Stimulated activated CD4-positive, alpha-beta T cell treated with anti-CD3 and anti-CD28 coated beads, Interleukin-12 subunit alpha, Interleukin-12 subunit beta, amount 100 ng/mL, for 24 hours (primary cell): ENCODE measurements around the gene FOXF1.

Source experiments
- DNase-seq, 2 experiments: peaks; one replicate each; pipeline ENCODE4 v3.0.0-alpha.2; 2020; ENCODE audit warnings: low read depth in 2 of 2

Gene FOXF1

GRCh38 chr16:86492961-86493629 lies 17.2 kb upstream of the FOXF1 start:
- DNase-seq, result no peak

GRCh38 chr16:86494039-86494564 lies 16.2 kb upstream of the FOXF1 start:
- DNase-seq, result no peak

DNA sequence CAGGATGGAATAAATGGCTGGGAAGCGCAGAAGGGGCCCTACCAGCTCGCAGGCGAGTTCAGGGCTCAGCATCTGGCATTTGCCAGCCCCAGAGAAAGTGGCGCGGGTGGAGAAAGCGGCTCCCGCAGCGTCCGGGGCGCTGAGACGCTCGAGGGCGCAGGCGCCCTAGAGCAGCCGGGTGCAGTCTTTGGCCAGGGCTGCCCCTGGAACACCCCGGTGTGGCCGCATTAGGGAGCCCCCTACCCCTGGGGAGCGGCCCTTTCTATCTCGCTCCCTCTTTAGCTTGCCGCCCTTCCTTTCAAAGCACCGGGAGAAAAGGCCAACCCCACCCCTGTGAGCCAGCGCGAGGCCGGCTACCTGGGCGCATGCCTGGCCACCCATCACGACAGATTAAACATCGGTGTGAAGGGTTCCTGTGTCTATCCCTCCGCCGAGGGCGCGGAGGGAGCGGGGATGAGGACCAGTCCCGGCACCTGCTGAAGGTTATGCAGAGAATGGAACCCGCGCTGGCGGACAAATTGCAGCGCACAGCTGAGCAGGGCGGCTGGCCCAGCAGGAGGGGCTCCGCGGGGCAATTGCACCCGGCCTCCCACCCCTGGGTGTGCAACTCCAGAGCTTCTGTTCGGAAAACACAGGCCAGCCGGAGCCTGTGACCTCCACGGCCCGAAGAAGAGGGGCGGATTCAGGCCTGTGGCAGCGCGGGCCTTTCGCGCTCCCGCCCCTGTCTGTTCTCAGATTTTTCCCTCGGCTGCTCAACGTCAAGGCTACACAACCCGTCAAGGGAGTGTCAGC lies 15.6 kb upstream of the FOXF1 start:
- DNase-seq, result no peak

DNA sequence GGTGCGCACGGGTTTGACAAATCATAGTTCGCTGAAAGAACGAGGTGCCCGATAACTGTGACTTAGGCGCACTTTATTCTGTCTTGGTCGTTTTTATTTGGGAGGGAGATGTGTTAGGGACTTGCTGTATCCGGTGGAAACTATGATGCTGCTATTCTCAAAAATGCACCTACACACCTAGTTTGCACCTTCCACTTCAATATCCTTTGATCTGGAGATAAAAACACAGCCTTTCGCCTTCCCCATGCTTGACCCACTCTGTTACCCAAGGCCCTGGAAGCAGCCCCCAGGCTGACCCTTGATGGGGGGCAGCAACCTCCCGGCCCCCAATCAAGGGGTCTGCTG lies 15.0 kb upstream of the FOXF1 start:
- no peak for DNase-seq

- no peak for DNase-seq
Measured at GRCh38 chr16:86495756-86496261, 14.5 kb upstream of the FOXF1 start.

DNA sequence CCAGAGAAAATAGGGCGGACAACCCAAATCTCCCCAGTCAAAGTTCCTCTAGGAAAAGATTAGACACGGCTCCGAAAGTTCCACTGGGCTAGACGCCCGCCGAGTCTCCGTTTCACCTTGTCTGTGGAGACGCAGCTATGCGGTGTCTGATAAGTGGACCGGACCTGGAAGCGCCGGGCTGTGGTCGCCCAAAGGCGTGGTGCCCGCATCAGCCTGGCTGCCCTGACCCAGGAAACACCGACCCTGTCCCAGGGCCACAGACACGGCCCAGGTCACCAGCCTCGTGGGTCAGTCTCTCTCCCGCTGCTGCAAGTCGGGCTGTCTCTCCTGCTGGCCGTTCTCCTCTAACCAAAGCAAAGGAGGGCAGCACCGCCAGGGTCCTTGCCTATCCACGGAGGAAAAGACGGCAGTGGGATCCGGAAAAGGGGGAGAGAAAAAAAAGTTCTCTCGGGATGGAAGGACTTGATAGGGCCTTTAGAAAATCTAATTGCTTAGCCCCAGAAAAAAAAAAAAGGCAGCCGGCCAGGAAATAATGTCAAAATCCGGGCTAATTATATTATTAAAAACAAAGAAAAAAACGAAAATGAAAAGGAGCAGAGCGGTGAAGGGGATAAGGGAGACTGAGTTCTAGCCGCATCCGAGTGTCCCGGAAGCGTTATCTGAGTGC lies 13.9 kb upstream of the FOXF1 start:
- no peak for DNase-seq

DNA sequence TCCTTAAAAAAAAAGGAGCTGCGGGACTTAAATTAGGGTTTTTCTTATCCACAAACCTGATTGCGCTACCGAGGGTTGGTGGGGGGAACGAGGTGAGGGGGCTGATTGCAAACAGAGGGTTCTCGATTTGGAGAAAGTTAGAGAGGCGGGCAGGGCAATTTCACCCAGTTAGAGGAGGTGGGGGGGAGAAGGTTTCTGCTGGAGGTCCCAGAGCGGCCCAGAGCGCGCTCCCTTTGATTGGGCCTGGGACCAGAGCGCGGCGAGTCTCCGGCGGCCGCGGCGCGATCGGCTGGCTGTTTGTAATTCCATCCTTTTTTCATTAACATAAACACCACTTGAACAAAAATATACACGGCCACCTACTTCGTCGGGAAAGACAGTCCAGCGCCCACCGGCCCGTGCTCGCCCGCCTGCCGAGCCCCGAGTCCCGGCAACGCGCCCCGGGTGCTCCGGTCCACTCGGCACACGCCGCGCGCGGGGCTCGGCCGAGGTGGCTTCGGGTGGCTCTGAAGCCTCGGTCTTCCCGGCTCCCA lies 13.3 kb upstream of the FOXF1 start:
- DNase-seq, result no peak

DNA sequence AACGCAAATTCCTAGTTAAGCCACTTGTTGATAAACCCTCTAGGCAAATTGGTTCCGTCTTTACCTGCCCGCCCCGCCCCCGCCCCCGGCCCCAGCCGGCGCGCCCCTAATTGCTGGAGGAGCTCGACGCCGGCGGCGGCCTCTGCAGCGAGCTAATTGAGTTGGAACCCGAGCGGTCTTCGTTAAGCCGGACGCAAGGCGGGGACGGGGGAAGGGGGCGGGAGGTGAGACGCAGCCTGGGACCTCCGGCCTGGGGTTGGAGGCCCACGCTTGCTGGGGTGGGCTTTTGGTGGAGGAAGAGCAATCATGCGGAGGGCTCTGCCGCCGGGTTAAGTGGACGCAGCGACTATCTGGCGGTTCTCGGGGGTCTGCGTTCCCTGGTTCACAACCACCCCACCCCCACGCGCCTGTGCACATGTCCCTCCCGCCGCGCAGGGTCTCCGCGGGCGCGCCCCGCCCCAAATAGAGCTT lies 12.7 kb upstream of the FOXF1 start:
- DNase-seq, result no peak

- DNase-seq, result no peak
Measured at GRCh38 chr16:86498155-86498670, 12.1 kb upstream of the FOXF1 start.

DNA sequence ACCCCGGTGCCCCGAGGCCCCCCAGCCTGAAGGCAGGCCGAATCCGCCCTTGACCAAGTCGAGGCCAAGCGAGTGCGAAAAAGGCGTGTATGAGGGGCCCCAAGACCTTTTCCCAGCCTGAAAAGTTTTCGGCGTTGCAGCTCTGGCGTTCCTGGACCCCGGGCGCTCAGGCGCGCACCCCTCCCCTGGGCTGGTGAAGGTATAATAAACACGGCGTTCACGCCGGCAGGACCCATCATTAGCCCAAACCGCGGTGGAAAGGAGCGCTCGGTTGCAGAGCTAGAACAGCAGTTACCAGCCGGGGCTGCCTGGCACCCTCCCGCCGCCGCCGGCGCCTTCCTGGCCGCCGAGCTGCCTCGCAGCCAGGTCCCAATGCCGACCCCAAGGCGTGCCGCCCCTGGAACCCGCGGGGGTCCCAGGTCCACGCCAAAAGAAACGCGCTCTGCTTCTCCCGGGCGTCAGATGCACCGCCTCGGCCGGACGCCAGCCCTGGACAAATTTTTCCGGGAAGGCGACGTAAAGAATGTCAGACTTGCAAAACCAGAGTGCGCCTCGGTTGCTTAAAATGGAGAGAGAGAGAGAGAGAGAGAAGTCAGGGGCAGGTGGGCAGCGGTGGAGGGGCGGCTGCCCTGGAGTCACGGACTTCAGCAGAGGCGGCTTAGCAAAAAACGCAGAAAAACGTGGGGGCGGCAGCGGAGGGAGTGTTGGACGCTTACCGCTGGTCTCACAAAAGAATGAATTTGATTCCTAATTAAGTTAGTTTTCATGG lies 11.5 kb upstream of the FOXF1 start:
- no peak for DNase-seq

DNA sequence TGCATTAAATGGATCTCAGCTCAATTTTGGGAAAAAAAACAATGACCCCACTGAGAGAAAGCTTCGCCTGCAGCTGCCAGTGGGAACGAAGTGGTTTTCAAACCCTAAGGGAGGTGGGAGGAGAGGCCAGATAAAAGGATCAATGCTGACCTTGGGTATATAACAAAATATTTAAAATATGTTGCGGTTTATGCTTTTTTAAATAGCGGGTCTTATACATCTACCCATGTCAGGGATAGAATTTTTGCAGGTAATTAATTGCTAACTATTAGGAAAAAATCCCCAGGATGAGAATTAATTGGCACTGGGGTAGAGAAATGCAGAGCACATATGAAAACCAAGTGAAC lies 10.9 kb upstream of the FOXF1 start:
- no peak for DNase-seq

DNA sequence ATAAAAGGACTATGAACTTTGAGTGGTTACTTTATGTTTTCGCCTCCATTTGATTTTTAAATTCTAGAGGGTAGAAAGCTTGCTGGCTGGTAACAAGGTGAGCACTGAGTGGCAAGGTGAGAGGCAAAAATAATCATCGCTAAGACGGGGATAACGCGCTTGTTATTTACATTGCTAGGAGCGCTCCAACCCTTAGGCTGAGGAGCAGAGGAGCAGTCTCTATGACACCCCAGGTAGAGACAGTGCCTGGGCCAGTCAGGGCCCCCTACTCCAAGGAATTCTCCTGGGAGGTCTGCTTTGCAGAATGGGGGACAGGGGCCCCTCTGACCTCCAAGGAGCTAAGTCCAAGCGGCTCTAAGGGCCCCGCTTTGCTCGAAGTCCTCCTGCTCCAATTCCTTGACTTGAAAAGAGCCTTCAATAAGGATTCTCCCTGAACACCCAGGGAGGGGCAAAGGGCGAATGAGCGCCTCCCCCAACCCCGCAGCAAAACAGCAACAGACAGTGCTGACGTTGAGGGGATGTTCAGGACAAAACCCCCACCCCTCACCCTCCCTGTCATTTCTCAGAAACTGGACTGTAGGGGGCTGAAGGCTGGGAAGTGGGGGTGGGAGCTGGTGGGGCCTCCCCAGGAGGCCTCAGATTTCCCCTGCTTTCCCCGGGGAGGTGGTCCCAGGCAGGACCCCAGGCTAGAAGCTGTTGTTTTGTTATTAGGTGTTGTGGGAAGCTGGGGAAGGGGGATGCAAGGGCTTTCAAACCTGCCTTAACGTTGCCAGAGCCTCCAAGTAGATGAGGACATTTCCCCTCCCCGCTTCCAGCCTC lies 10.2 kb upstream of the FOXF1 start:
- no peak for DNase-seq

DNA sequence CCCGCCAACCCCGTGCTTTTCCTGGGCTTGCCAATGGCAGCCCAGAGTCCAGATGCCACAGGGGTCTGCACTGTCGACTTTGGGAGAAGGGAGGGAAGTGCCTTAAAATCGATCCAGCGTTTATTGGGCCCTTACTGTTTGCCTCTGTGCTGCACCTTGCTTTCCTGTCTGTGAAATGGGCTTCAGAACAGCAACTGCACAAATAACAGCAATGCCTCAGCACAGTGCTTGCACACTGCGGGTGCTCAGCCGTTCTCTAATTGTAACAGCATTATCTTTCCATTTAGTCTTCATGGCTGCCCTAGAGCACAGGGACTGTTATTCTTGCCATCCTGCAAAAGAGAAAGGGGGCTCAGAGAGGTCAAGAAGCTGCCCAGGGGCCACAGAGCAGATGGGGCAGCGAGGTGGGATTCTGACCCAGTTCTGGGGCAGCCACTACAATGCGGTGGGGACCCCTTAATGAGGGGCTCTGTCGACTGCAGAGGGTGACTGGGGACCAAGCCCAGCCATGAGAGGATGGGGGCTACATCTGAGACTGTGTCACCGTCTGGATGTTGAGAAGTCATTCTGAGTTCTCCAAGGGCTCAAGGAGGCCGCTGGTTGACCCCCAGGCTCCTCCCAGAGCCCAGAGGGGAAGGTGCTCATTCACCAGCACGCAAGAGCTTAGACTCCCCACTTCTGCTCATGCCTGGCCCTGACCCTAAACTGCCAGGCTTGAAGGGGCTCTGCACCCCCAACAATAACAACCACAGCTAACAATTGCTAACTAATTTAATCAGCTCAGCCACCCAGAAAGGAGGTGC lies 9.4 kb upstream of the FOXF1 start:
- DNase-seq, result no peak

- no peak for DNase-seq
Measured at GRCh38 chr16:86501989-86502855, 8.1 kb upstream of the FOXF1 start.

- no peak for DNase-seq
Measured at GRCh38 chr16:86502856-86503748, 7.2 kb upstream of the FOXF1 start.

- DNase-seq, result no peak
Measured at GRCh38 chr16:86503830-86504229, 6.5 kb upstream of the FOXF1 start.
